GM12878 (cell line): Measurements from ENCODE around the gene FAM163A.

ENCODE experiments used
- ATF2 ChIP-seq: IDR thresholded peaks from 2 replicates; pipeline ENCODE4 v1.6.1; 2012; ENCODE audit warnings: low read length, inconsistent platforms
- CTCF ChIP-seq, 3 experiments: IDR thresholded peaks in 2 of 3; conservative IDR thresholded peaks in 1 of 3; 2 replicates each; pipeline ENCODE4 v1.5.1; 2011; ENCODE audit warnings: low read depth in 3 of 3, low read length in 3 of 3, mild to moderate bottlenecking in 3 of 3, control low read depth in 2 of 3, moderate library complexity in 2 of 3, inconsistent platforms in 1 of 3, mixed read lengths in 1 of 3; ENCODE audit not compliant: control insufficient read depth in 2 of 3, insufficient read depth in 1 of 3; ENCODE audit errors: extremely low read depth in 1 of 3
- E2F4 ChIP-seq: IDR thresholded peaks from 2 replicates; pipeline ENCODE4 v1.6.1; 2012; ENCODE audit warnings: low read depth, low read length, improper control_type of control experiment
- EZH2 ChIP-seq: IDR thresholded peaks from 2 replicates; pipeline ENCODE4 v1.6.1; 2012; ENCODE audit warnings: low read depth, mild to moderate bottlenecking, control low read depth, inconsistent platforms, low read length, borderline replicate concordance; ENCODE audit not compliant: control insufficient read depth
- HCFC1 ChIP-seq: fragments of 150-350 bp; IDR thresholded peaks from 2 replicates; pipeline ENCODE4 v1.6.1; 2014; ENCODE audit warnings: low read length
- HDAC2 ChIP-seq: fragments of 200-600 bp; sonication (generic); IDR thresholded peaks from 2 replicates; pipeline ENCODE4 v1.6.1; 2017
- IKZF2 ChIP-seq, 2 experiments: fragments of 450-650 bp; IDR thresholded peaks; 2 replicates each; pipeline ENCODE4 v1.6.1; 2017; ENCODE audit warnings: mild to moderate bottlenecking in 2 of 2, moderate library complexity in 2 of 2
- NFYA ChIP-seq: IDR thresholded peaks from 2 replicates; pipeline ENCODE4 v1.6.1; 2011; ENCODE audit warnings: low read depth, mild to moderate bottlenecking, low read length, improper control_type of control experiment, borderline replicate concordance
- NR2C1 ChIP-seq: fragments of 450-650 bp; IDR thresholded peaks from 2 replicates; pipeline ENCODE4 v1.6.1; 2017; ENCODE audit warnings: antibody characterized with exemption, mild to moderate bottlenecking, moderate library complexity
- POLR2A ChIP-seq: IDR thresholded peaks from 2 replicates; pipeline ENCODE4 v1.6.1; 2011; ENCODE audit warnings: low read depth, mild to moderate bottlenecking, low read length
- SPI1 ChIP-seq: IDR thresholded peaks from 2 replicates; pipeline ENCODE4 v1.6.1; 2011; ENCODE audit warnings: low read depth, mild to moderate bottlenecking, low read length, moderate library complexity, borderline replicate concordance; ENCODE audit not compliant: insufficient read depth
- TAF1 ChIP-seq: IDR thresholded peaks from 2 replicates; pipeline ENCODE4 v1.6.1; 2011; ENCODE audit warnings: mild to moderate bottlenecking, low read depth, low read length, borderline replicate concordance
- YY1 ChIP-seq: IDR thresholded peaks from 2 replicates; pipeline ENCODE4 v1.6.1; 2011; ENCODE audit warnings: low read depth, mild to moderate bottlenecking, low read length

- TF ChIP-seq POLR2A (no peak), CTCF (IDR thresholded peaks at IDR 0.05 in 2 of 3, conservative IDR thresholded peaks at IDR 0.05 in 1 of 3; ENCODE audit: control insufficient read depth in 2 of 3, extremely low read depth in 1 of 3, insufficient read depth in 1 of 3, low read depth in 3 of 3, low read length in 3 of 3) (no peak), YY1 (no peak), EZH2 (no peak), ATF2 (no peak), NR2C1 (no peak), TAF1 (no peak), NFYA (no peak), IKZF2 (IDR thresholded peaks at IDR 0.05) (no peak), SPI1 (no peak), HDAC2 (no peak), E2F4 (no peak), HCFC1 (no peak)
Measured at GRCh38 chr1:179831852-179832699, 89.0 kb downstream of the FAM163A start.
